Neural cell (in vitro differentiated cells): ENCODE results near the gene SCARB1. TPM values are rescaled to one million over a fixed set of nuclear protein-coding genes. Genes with fewer than 3 reads are reported as not detected.
"Not testable (repeated sequence)": the region's sequence is repeated elsewhere in the genome, so short reads cannot be mapped to it uniquely, and the experiment has no call there.

Source experiments
- H2AFZ ChIP-seq: fragments of 200-600, 300-800 bp; sonication (generic), shearing (Covaris generic); 2 replicates; pipeline ENCODE4 v1.6.0; 2014; ENCODE audit warnings: low read depth, mild to moderate bottlenecking, antibody characterized with exemption, low read length, moderate library complexity
- H3F3A ChIP-seq: fragments of 200-600 bp; shearing (Covaris generic); 2 replicates; pipeline ENCODE4 v1.6.1; 2016; ENCODE audit warnings: mild to moderate bottlenecking, moderate library complexity, mixed read lengths, antibody characterized with exemption, low read length; ENCODE audit not compliant: insufficient read depth, poor library complexity, severe bottlenecking
- H3K27ac ChIP-seq: fragments of 200-600, 300-800 bp; sonication (generic), shearing (Covaris generic); 2 replicates; pipeline ENCODE4 v1.5.1; 2014; ENCODE audit warnings: mild to moderate bottlenecking, low read length, moderate library complexity
- H3K27me3 ChIP-seq: fragments of 300-800, 200-600 bp; sonication (generic), shearing (Covaris generic); 2 replicates; pipeline ENCODE4 v1.6.0; 2014; ENCODE audit warnings: mild to moderate bottlenecking, low read depth, low read length, moderate library complexity; ENCODE audit not compliant: insufficient read depth
- H3K36me3 ChIP-seq: fragments of 300-800, 200-600 bp; sonication (generic), shearing (Covaris generic); 2 replicates; pipeline ENCODE4 v1.5.1; 2014; ENCODE audit warnings: mild to moderate bottlenecking, antibody characterized with exemption, low read length, moderate library complexity; ENCODE audit not compliant: insufficient read depth
- H3K4me2 ChIP-seq: fragments of 300-800, 200-600 bp; sonication (generic), shearing (Covaris generic); 2 replicates; pipeline ENCODE4 v1.6.0; 2014; ENCODE audit warnings: mild to moderate bottlenecking, low read length
- H3K4me3 ChIP-seq: fragments of 300-800, 200-600 bp; sonication (generic), shearing (Covaris generic); 2 replicates; pipeline ENCODE4 v1.5.1; 2014; ENCODE audit warnings: mild to moderate bottlenecking, low read length, moderate library complexity
- H3K79me2 ChIP-seq: fragments of 200-600 bp; shearing (Covaris generic); replicated peaks from 2 replicates; pipeline ENCODE4 v1.6.0; 2014; ENCODE audit warnings: mild to moderate bottlenecking, low read length, moderate library complexity; ENCODE audit not compliant: insufficient read depth
- H3K9ac ChIP-seq: fragments of 300-800, 200-600 bp; sonication (generic), shearing (Covaris generic); 2 replicates; pipeline ENCODE4 v1.6.1; 2016; ENCODE audit warnings: mild to moderate bottlenecking, low read length, mixed read lengths
- H3K9me2 ChIP-seq: fragments of 200-600 bp; shearing (Covaris generic); 2 replicates; pipeline ENCODE4 v1.6.1; 2016; ENCODE audit warnings: mild to moderate bottlenecking, low read length, mixed read lengths; ENCODE audit not compliant: insufficient read depth
- H3K9me3 ChIP-seq: fragments of 200-600, 300-800 bp; sonication (generic), shearing (Covaris generic); 2 replicates; pipeline ENCODE4 v1.6.1; 2016; ENCODE audit warnings: mild to moderate bottlenecking, mixed run types, low read length, moderate library complexity, mixed read lengths
- H4K20me1 ChIP-seq: fragments of 200-600 bp; shearing (Covaris generic); 2 replicates; pipeline ENCODE4 v1.6.1; 2016; ENCODE audit warnings: mild to moderate bottlenecking, mixed run types; ENCODE audit not compliant: insufficient read depth
- EP300 ChIP-seq: fragments of 450-650 bp; conservative IDR thresholded peaks from 2 replicates; pipeline ENCODE4 v1.6.1; 2014; ENCODE audit warnings: antibody characterized with exemption, mild to moderate bottlenecking, moderate library complexity; ENCODE audit not compliant: poor library complexity, severe bottlenecking
- EZH2 ChIP-seq: fragments of 200-600, 300-800 bp; shearing (Covaris generic), sonication (generic); IDR thresholded peaks from 2 replicates; pipeline ENCODE4 v1.6.1; 2014; ENCODE audit warnings: antibody characterized with exemption, low read length, borderline replicate concordance, mild to moderate bottlenecking; ENCODE audit not compliant: insufficient read depth, poor library complexity, severe bottlenecking
- MXI1 ChIP-seq: fragments of 450-650 bp; conservative IDR thresholded peaks from 2 replicates; pipeline ENCODE4 v1.6.1; 2014; ENCODE audit warnings: antibody characterized with exemption, mild to moderate bottlenecking; ENCODE audit not compliant: poor library complexity, severe bottlenecking
- POLR2AphosphoS5 ChIP-seq: IDR thresholded peaks from 2 replicates; pipeline ENCODE4 v1.6.1; 2012
- RAD21 ChIP-seq: fragments of 450-650 bp; conservative IDR thresholded peaks from 2 replicates; pipeline ENCODE4 v1.6.1; 2014; ENCODE audit warnings: antibody characterized with exemption, mild to moderate bottlenecking, moderate library complexity
- REST ChIP-seq: IDR thresholded peaks from 2 replicates; pipeline ENCODE4 v1.6.1; 2012; ENCODE audit warnings: borderline replicate concordance
- SMC3 ChIP-seq: fragments of 450-650 bp; conservative IDR thresholded peaks from 2 replicates; pipeline ENCODE4 v1.6.1; 2014; ENCODE audit warnings: antibody characterized with exemption, mild to moderate bottlenecking, moderate library complexity; ENCODE audit not compliant: poor library complexity
- polyA minus RNA-seq: library from RNA; depleted of rRNA, polyadenylated mRNA; stranded (reverse); fragments of >200 nt; gene quantifications from 2 replicates; pipeline ENCODE4 v1.2.3, GENCODE V29; 2014
- polyA plus RNA-seq: library from polyadenylated mRNA; depleted of rRNA; stranded (reverse); fragments of >200 nt; gene quantifications from 2 replicates; pipeline ENCODE4 v1.2.3, GENCODE V29; 2014

Gene SCARB1
- 3.7 and 5.8 TPM in 2 replicates for polyA plus RNA-seq
- 6.9 and 8.0 TPM in 2 replicates for polyA minus RNA-seq

GRCh38 chr12:124863416-124864325 is at the start of gene SCARB1:
TSS of gene SCARB1 (minus strand) at chr12:124863864. CDS start at chr12:124863720, 144 bp downstream.
- Histone ChIP-seq H3F3A (no peaks in the 10 kb centered on the region), H2AFZ (peak within 1 kb of the TSS; percentile 73), H3K27ac (no peak within 1 kb of the TSS), H4K20me1 (no peaks in the 10 kb centered on the region), H3K9ac (peak within 1 kb of the TSS; percentile 72), H3K4me3 (peak within 1 kb of the TSS; percentile 86), H3K27me3 (peaks cover 7% of the 10 kb centered on the region), H3K9me2 (no peaks in the 10 kb centered on the region), H3K36me3 (no peaks in the 10 kb centered on the region), H3K9me3 (no peaks in the 10 kb centered on the region), H3K4me2 (peak within 1 kb of the TSS; percentile 62), H3K79me2 (no peaks in the 10 kb centered on the region)
- no peak for TF ChIP-seq EP300
- TF ChIP-seq POLR2AphosphoS5 = peak; percentile 56
- TF ChIP-seq EZH2 = no peak
- TF ChIP-seq RAD21 = peak; percentile 32
- peak; percentile 16 for TF ChIP-seq SMC3
- peak; percentile 47 for TF ChIP-seq MXI1
- peak; percentile 44 for TF ChIP-seq REST

- peaks cover 14% of the 10 kb centered on the region for H4K20me1 ChIP-seq
- H2AFZ ChIP-seq, H3F3A ChIP-seq, H3K9ac ChIP-seq, H3K9me3 ChIP-seq, H3K27ac ChIP-seq, H3K4me2 ChIP-seq, H3K9me2 ChIP-seq, H3K27me3 ChIP-seq: not testable (repeated sequence)
- H3K36me3 ChIP-seq = peaks cover 19% of the 10 kb centered on the region
- peak overlapping the region; percentile 80 for H3K4me3 ChIP-seq
- peaks cover 43% of the 10 kb centered on the region for H3K79me2 ChIP-seq
Measured at GRCh38 chr12:124912529-124913287, 49.0 kb upstream of the SCARB1 start.

GRCh38 chr12:124911521-124911920 is 47.9 kb upstream of the SCARB1 start:
- peak overlapping the region; percentile 56 for H3K4me3 ChIP-seq

More at GRCh38 chr12:124911521-124911920, 47.9 kb upstream of the SCARB1 start:
- not testable (repeated sequence) for H3K9ac ChIP-seq, H3F3A ChIP-seq, H3K27me3 ChIP-seq, H3K9me3 ChIP-seq, H2AFZ ChIP-seq, H3K4me2 ChIP-seq, H3K9me2 ChIP-seq, H3K27ac ChIP-seq
- Histone ChIP-seq H3K36me3 (peaks cover 19% of the 10 kb centered on the region), H3K79me2 (peaks cover 43% of the 10 kb centered on the region), H4K20me1 (peaks cover 14% of the 10 kb centered on the region)
